HepG2 (cell line): Measurements from ENCODE around the gene EGR4. TPM values are rescaled to one million over a fixed set of nuclear protein-coding genes. Genes with fewer than 3 reads are reported as not detected.

Experiments
- GABPA ChIP-seq, 2 experiments: IDR thresholded peaks; 2 replicates each; pipeline ENCODE4 v1.6.1; 2011 to 2016; ENCODE audit warnings: low read depth in 2 of 2, low read length in 1 of 2, missing biosample characterization in 1 of 2, missing genetic modification characterization in 1 of 2
- GLI4 ChIP-seq: sonication (generic); formaldehyde crosslinking; IDR thresholded peaks from 2 replicates; pipeline ENCODE4 v1.5.1; 2020; ENCODE audit warnings: missing genetic modification reagents, mild to moderate bottlenecking, moderate library complexity, borderline replicate concordance
- HIC2 ChIP-seq: sonication (generic); formaldehyde crosslinking; IDR thresholded peaks from 2 replicates; pipeline ENCODE4 v1.9.0; 2022; ENCODE audit warnings: low read depth, missing genetic modification reagents
- KDM4B ChIP-seq: sonication (generic); formaldehyde crosslinking; IDR thresholded peaks from 2 replicates; pipeline ENCODE4 v1.4.0; 2020; ENCODE audit warnings: missing genetic modification reagents
- PLSCR1 ChIP-seq: sonication (generic); formaldehyde crosslinking; IDR thresholded peaks from 2 replicates; pipeline ENCODE4 v1.5.0; 2020; ENCODE audit warnings: missing genetic modification reagents, mild to moderate bottlenecking, borderline replicate concordance
- TGIF2 ChIP-seq: IDR thresholded peaks from 2 replicates; pipeline ENCODE4 v1.6.1; 2016; ENCODE audit warnings: control low read depth, missing compliant biosample characterization
- ZBTB1 ChIP-seq: sonication (generic); formaldehyde crosslinking; IDR thresholded peaks from 2 replicates; pipeline ENCODE4 v1.4.0; 2020; ENCODE audit warnings: missing genetic modification reagents, borderline replicate concordance
- ZFP37 ChIP-seq: sonication (generic); formaldehyde crosslinking; IDR thresholded peaks from 2 replicates; pipeline ENCODE4 v1.4.0; 2020; ENCODE audit warnings: missing genetic modification reagents, borderline replicate concordance
- ZNF782 ChIP-seq: sonication (generic); formaldehyde crosslinking; IDR thresholded peaks from 2 replicates; pipeline ENCODE4 v1.4.0; 2020; ENCODE audit warnings: missing genetic modification reagents, mild to moderate bottlenecking, borderline replicate concordance
- ZSCAN12 ChIP-seq: sonication (generic); formaldehyde crosslinking; IDR thresholded peaks from 2 replicates; pipeline ENCODE4 v1.9.0; 2021; ENCODE audit warnings: mild to moderate bottlenecking, missing genetic modification reagents
- polyA plus RNA-seq, 8 experiments: library from polyadenylated mRNA; depleted of rRNA in 3 of 8; stranded (reverse) in 7 of 8; unstranded in 1 of 8; fragments of >200 nt; fragmentation: Illumina TruSeq in 4 of 8; extraction: Trizol in 4 of 8; gene quantifications; 2 replicates each; pipeline versions ENCODE4 v1.2.1 to v1.2.3, GENCODE V29; 2011 to 2016; ENCODE audit warnings: low read depth in 4 of 8, missing spikeins in 1 of 8, mixed read lengths in 1 of 8; ENCODE audit not compliant: insufficient read depth in 1 of 8
- total RNA-seq, 5 experiments: library from RNA; depleted of rRNA; stranded (reverse); fragments of >200 nt; fragmentation: Illumina TruSeq; extraction: Trizol; gene quantifications; 2 replicates each; pipeline ENCODE4 v1.2.3, GENCODE V29; 2016; ENCODE audit warnings: low read depth in 1 of 5
- TF ChIP-seq, protein P1 (sequence below): sonication (generic); formaldehyde crosslinking; IDR thresholded peaks from 2 replicates; pipeline ENCODE4 v1.4.0; 2020; ENCODE audit warnings: mild to moderate bottlenecking, missing genetic modification reagents
- TF ChIP-seq, protein P2 (sequence below): sonication (generic); formaldehyde crosslinking; IDR thresholded peaks from 2 replicates; pipeline ENCODE4 v1.4.0; 2020; ENCODE audit warnings: missing genetic modification reagents, borderline replicate concordance
- TF ChIP-seq, protein P3 (sequence below): sonication (generic); formaldehyde crosslinking; IDR thresholded peaks from 2 replicates; pipeline ENCODE4 v1.4.0; 2020; ENCODE audit warnings: missing genetic modification reagents, borderline replicate concordance
- TF ChIP-seq, protein P4 (sequence below): IDR thresholded peaks from 2 replicates; pipeline ENCODE4 v1.6.1; 2016; ENCODE audit warnings: low read depth, control low read depth

The EGR4 gene
- total and polyA plus RNA-seq, 2 of the 13 experiments (the other 11 are each of a cell fraction or from before 2014, with no cell fraction given) = not detected

GRCh38 chr2:73260338-73260984, 32.9 kb downstream of the EGR4 start (continued):
- no peak for TF ChIP-seq PLSCR1 (CRISPR knock-in tag)
- TF ChIP-seq, protein P1, sequence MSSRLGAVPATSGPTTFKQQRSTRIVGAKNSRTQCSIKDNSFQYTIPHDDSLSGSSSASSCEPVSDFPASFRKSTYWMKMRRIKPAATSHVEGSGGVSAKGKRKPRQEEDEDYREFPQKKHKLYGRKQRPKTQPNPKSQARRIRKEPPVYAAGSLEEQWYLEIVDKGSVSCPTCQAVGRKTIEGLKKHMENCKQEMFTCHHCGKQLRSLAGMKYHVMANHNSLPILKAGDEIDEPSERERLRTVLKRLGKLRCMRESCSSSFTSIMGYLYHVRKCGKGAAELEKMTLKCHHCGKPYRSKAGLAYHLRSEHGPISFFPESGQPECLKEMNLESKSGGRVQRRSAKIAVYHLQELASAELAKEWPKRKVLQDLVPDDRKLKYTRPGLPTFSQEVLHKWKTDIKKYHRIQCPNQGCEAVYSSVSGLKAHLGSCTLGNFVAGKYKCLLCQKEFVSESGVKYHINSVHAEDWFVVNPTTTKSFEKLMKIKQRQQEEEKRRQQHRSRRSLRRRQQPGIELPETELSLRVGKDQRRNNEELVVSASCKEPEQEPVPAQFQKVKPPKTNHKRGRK (CRISPR knock-in tag) = no peak
- no peak for TF ChIP-seq ZBTB1 (CRISPR knock-in tag)
- no peak for TF ChIP-seq HIC2 (CRISPR knock-in tag)
- TF ChIP-seq, protein P2, sequence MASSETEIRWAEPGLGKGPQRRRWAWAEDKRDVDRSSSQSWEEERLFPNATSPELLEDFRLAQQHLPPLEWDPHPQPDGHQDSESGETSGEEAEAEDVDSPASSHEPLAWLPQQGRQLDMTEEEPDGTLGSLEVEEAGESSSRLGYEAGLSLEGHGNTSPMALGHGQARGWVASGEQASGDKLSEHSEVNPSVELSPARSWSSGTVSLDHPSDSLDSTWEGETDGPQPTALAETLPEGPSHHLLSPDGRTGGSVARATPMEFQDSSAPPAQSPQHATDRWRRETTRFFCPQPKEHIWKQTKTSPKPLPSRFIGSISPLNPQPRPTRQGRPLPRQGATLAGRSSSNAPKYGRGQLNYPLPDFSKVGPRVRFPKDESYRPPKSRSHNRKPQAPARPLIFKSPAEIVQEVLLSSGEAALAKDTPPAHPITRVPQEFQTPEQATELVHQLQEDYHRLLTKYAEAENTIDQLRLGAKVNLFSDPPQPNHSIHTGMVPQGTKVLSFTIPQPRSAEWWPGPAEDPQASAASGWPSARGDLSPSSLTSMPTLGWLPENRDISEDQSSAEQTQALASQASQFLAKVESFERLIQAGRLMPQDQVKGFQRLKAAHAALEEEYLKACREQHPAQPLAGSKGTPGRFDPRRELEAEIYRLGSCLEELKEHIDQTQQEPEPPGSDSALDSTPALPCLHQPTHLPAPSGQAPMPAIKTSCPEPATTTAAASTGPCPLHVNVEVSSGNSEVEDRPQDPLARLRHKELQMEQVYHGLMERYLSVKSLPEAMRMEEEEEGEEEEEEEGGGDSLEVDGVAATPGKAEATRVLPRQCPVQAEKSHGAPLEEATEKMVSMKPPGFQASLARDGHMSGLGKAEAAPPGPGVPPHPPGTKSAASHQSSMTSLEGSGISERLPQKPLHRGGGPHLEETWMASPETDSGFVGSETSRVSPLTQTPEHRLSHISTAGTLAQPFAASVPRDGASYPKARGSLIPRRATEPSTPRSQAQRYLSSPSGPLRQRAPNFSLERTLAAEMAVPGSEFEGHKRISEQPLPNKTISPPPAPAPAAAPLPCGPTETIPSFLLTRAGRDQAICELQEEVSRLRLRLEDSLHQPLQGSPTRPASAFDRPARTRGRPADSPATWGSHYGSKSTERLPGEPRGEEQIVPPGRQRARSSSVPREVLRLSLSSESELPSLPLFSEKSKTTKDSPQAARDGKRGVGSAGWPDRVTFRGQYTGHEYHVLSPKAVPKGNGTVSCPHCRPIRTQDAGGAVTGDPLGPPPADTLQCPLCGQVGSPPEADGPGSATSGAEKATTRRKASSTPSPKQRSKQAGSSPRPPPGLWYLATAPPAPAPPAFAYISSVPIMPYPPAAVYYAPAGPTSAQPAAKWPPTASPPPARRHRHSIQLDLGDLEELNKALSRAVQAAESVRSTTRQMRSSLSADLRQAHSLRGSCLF (CRISPR knock-in tag) = no peak
- TF ChIP-seq ZNF782 = 0 out of 2 replicates have a peak, but pooled peaks have one; percentile 41
- no peak for TF ChIP-seq ZSCAN12
- TF ChIP-seq GABPA (IDR thresholded peaks at IDR 0.05; ENCODE audit: low read depth, low read length) = no peak
- TF ChIP-seq GABPA (CRISPR knock-in tag; IDR thresholded peaks at IDR 0.05; ENCODE audit: low read depth) = no peak
- TF ChIP-seq, protein P3, sequence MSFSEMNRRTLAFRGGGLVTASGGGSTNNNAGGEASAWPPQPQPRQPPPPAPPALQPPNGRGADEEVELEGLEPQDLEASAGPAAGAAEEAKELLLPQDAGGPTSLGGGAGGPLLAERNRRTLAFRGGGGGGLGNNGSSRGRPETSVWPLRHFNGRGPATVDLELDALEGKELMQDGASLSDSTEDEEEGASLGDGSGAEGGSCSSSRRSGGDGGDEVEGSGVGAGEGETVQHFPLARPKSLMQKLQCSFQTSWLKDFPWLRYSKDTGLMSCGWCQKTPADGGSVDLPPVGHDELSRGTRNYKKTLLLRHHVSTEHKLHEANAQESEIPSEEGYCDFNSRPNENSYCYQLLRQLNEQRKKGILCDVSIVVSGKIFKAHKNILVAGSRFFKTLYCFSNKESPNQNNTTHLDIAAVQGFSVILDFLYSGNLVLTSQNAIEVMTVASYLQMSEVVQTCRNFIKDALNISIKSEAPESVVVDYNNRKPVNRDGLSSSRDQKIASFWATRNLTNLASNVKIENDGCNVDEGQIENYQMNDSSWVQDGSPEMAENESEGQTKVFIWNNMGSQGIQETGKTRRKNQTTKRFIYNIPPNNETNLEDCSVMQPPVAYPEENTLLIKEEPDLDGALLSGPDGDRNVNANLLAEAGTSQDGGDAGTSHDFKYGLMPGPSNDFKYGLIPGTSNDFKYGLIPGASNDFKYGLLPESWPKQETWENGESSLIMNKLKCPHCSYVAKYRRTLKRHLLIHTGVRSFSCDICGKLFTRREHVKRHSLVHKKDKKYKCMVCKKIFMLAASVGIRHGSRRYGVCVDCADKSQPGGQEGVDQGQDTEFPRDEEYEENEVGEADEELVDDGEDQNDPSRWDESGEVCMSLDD (CRISPR knock-in tag) = no peak
- TF ChIP-seq TGIF2 (CRISPR knock-in tag) = 0 out of 2 replicates have a peak, but pooled peaks have one; percentile 55
- TF ChIP-seq, protein P4, sequence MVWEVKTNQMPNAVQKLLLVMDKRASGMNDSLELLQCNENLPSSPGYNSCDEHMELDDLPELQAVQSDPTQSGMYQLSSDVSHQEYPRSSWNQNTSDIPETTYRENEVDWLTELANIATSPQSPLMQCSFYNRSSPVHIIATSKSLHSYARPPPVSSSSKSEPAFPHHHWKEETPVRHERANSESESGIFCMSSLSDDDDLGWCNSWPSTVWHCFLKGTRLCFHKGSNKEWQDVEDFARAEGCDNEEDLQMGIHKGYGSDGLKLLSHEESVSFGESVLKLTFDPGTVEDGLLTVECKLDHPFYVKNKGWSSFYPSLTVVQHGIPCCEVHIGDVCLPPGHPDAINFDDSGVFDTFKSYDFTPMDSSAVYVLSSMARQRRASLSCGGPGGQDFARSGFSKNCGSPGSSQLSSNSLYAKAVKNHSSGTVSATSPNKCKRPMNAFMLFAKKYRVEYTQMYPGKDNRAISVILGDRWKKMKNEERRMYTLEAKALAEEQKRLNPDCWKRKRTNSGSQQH (CRISPR knock-in tag) = no peak
- no peak for TF ChIP-seq KDM4B (CRISPR knock-in tag)
- no peak for TF ChIP-seq GLI4 (CRISPR knock-in tag)
- TF ChIP-seq ZFP37 (CRISPR knock-in tag) = no peak
